H9 (cell line): ENCODE data around the gene IL31. TPM values are rescaled to one million over a fixed set of nuclear protein-coding genes. Genes with fewer than 3 reads are reported as not detected.

Source experiments
- DNase-seq: peaks from one replicate; pipeline ENCODE4 v3.0.0-alpha.2; 2017
- H2AFZ ChIP-seq: one replicate; pipeline ENCODE4 v1.6.1; 2013; ENCODE audit warnings: mild to moderate bottlenecking, low read length, control low read depth, moderate library complexity
- H2AK5ac ChIP-seq: 2 replicates; pipeline ENCODE4 v1.6.1; 2013; ENCODE audit warnings: low read length, control low read depth, mixed read lengths; ENCODE audit not compliant: insufficient read length
- H2BK120ac ChIP-seq: one replicate; pipeline ENCODE4 v1.6.1; 2013; ENCODE audit warnings: low read depth, mild to moderate bottlenecking, low read length, control low read depth, inconsistent platforms; ENCODE audit not compliant: poor library complexity, severe bottlenecking
- H2BK12ac ChIP-seq: 2 replicates; pipeline ENCODE4 v1.6.1; 2013; ENCODE audit warnings: low read length, control low read depth, mixed read lengths, low read depth; ENCODE audit not compliant: insufficient read length
- H2BK15ac ChIP-seq: 2 replicates; pipeline ENCODE4 v1.6.1; 2013; ENCODE audit warnings: low read depth, low read length, control low read depth
- H2BK20ac ChIP-seq: one replicate; pipeline ENCODE4 v1.6.1; 2013; ENCODE audit warnings: low read depth, mild to moderate bottlenecking, low read length, control low read depth, inconsistent platforms; ENCODE audit not compliant: poor library complexity, severe bottlenecking
- H2BK5ac ChIP-seq: 2 replicates; pipeline ENCODE4 v1.6.1; 2013; ENCODE audit warnings: low read length, control low read depth, mixed read lengths; ENCODE audit not compliant: insufficient read length
- H3K14ac ChIP-seq: 2 replicates; pipeline ENCODE4 v1.6.1; 2013; ENCODE audit warnings: low read length, control low read depth; ENCODE audit not compliant: insufficient read depth
- H3K18ac ChIP-seq: 2 replicates; pipeline ENCODE4 v1.6.1; 2013; ENCODE audit warnings: low read depth, mild to moderate bottlenecking, mixed read lengths, low read length, control low read depth; ENCODE audit not compliant: insufficient read length
- H3K23ac ChIP-seq: 2 replicates; pipeline ENCODE4 v1.6.1; 2013; ENCODE audit warnings: low read length, control low read depth, mixed read lengths, low read depth; ENCODE audit not compliant: insufficient read length
- H3K23me2 ChIP-seq: 2 replicates; pipeline ENCODE4 v1.6.1; 2013; ENCODE audit warnings: low read depth, mild to moderate bottlenecking, mixed read lengths, low read length, control low read depth; ENCODE audit not compliant: insufficient read length, poor library complexity, severe bottlenecking
- H3K27ac ChIP-seq: 2 replicates; pipeline ENCODE4 v1.5.1; 2013; ENCODE audit warnings: low read length, control low read depth, mixed read lengths, low read depth; ENCODE audit not compliant: insufficient read length
- H3K27me3 ChIP-seq: 2 replicates; pipeline ENCODE4 v1.6.1; 2013; ENCODE audit warnings: low read length, control low read depth, inconsistent platforms; ENCODE audit not compliant: insufficient read depth
- H3K4ac ChIP-seq: 2 replicates; pipeline ENCODE4 v1.6.1; 2013; ENCODE audit warnings: low read depth, mild to moderate bottlenecking, control low read depth, inconsistent platforms, low read length, moderate library complexity
- H3K4me1 ChIP-seq: 2 replicates; pipeline ENCODE4 v1.6.1; 2013; ENCODE audit warnings: low read length, control low read depth, inconsistent platforms; ENCODE audit not compliant: insufficient read depth
- H3K4me2 ChIP-seq: 2 replicates; pipeline ENCODE4 v1.6.1; 2013; ENCODE audit warnings: low read length, control low read depth, mixed read lengths; ENCODE audit not compliant: insufficient read length, insufficient read depth
- H3K56ac ChIP-seq: 2 replicates; pipeline ENCODE4 v1.6.1; 2013; ENCODE audit warnings: low read depth, mild to moderate bottlenecking, mixed read lengths, low read length, control low read depth; ENCODE audit not compliant: insufficient read length
- H3K79me1 ChIP-seq: 2 replicates; pipeline ENCODE4 v1.6.1; 2013; ENCODE audit warnings: low read depth, mild to moderate bottlenecking, moderate library complexity, low read length, control low read depth, inconsistent platforms; ENCODE audit not compliant: insufficient read depth, poor library complexity, severe bottlenecking
- H3K79me2 ChIP-seq: 2 replicates; pipeline ENCODE4 v1.6.1; 2013; ENCODE audit warnings: low read length, control low read depth, inconsistent platforms; ENCODE audit not compliant: insufficient read depth
- H3K9ac ChIP-seq: 2 replicates; pipeline ENCODE4 v1.6.1; 2013; ENCODE audit warnings: low read length, control low read depth, mixed read lengths; ENCODE audit not compliant: insufficient read length; ENCODE audit errors: extremely low read depth
- H3K9me3 ChIP-seq: one replicate; pipeline ENCODE4 v1.6.1; 2013; ENCODE audit warnings: low read depth, low read length, inconsistent platforms; ENCODE audit not compliant: control insufficient read depth
- H3T11ph ChIP-seq: one replicate; pipeline ENCODE4 v1.6.1; 2013; ENCODE audit warnings: mild to moderate bottlenecking, low read length, control low read depth, inconsistent platforms
- H4K20me1 ChIP-seq: one replicate; pipeline ENCODE4 v1.6.1; 2013; ENCODE audit not compliant: control insufficient read depth, insufficient read length, insufficient read depth
- H4K5ac ChIP-seq: 2 replicates; pipeline ENCODE4 v1.6.1; 2013; ENCODE audit warnings: low read depth, mild to moderate bottlenecking, mixed read lengths, low read length, control low read depth; ENCODE audit not compliant: insufficient read length
- H4K8ac ChIP-seq: replicated peaks from 2 replicates; pipeline ENCODE4 v1.6.1; 2013; ENCODE audit warnings: low read length, control low read depth, mixed read lengths, low read depth; ENCODE audit not compliant: insufficient read length
- H4K91ac ChIP-seq: 2 replicates; pipeline ENCODE4 v1.6.1; 2013; ENCODE audit warnings: low read depth, mild to moderate bottlenecking, moderate library complexity, mixed read lengths, low read length, control low read depth; ENCODE audit not compliant: insufficient read length
- H3K27ac Mint-ChIP-seq, 3 experiments: 2 replicates in 2 of 3; 3 replicates in 1 of 3; pipeline ENCODE4 v1.8.0; 2020 to 2021; ENCODE audit warnings: mixed read lengths in 3 of 3, mild to moderate bottlenecking in 1 of 3, moderate library complexity in 1 of 3
- H3K27me3 Mint-ChIP-seq: 2 replicates; pipeline ENCODE4 v1.8.0; 2021; ENCODE audit warnings: low read depth, mild to moderate bottlenecking, moderate library complexity, mixed read lengths
- H3K36me3 Mint-ChIP-seq, 3 experiments: 2 replicates in 2 of 3; 3 replicates in 1 of 3; pipeline ENCODE4 v1.8.0; 2020 to 2021; ENCODE audit warnings: low read depth in 3 of 3, mixed read lengths in 3 of 3; ENCODE audit not compliant: insufficient read depth in 1 of 3
- H3K4me1 Mint-ChIP-seq, 2 experiments: 2 replicates each; pipeline ENCODE4 v1.8.0; 2020; ENCODE audit warnings: mixed read lengths in 2 of 2
- H3K4me3 Mint-ChIP-seq, 2 experiments: 2 replicates in 1 of 2; 3 replicates in 1 of 2; pipeline ENCODE4 v1.8.0; 2020 to 2021; ENCODE audit warnings: mild to moderate bottlenecking in 2 of 2, mixed read lengths in 2 of 2, moderate library complexity in 1 of 2
- H3K9me3 Mint-ChIP-seq, 2 experiments: 2 replicates in 1 of 2; 3 replicates in 1 of 2; pipeline ENCODE4 v1.8.0; 2020; ENCODE audit warnings: mild to moderate bottlenecking in 2 of 2, mixed read lengths in 2 of 2, moderate library complexity in 1 of 2
- WGBS: extraction: QIAGEN DNeasy Blood & Tissue Kit; methylation state at CpG from one replicate; pipeline ENCODE4 v1.1.7; 2013; ENCODE audit warnings: missing lambda C conversion rate, low lambda C conversion rate, mixed read lengths; ENCODE audit not compliant: insufficient read length; ENCODE audit errors: extremely low coverage; 5-methylcytosine and 5-hydroxymethylcytosine counted together
- total RNA-seq: library from RNA; stranded (reverse); gene quantifications from 2 replicates; pipeline ENCODE4 v1.2.1, GENCODE V29; 2021
- TF ChIP-seq, protein P1 (sequence below): fragments of 200-600 bp; sonication (generic); conservative IDR thresholded peaks from 3 replicates; pipeline ENCODE4 v1.8.0; 2021; ENCODE audit warnings: antibody characterized with exemption, mild to moderate bottlenecking

The IL31 gene
- total RNA-seq, 1 experiment from 2014 or later, result not detected

DNA sequence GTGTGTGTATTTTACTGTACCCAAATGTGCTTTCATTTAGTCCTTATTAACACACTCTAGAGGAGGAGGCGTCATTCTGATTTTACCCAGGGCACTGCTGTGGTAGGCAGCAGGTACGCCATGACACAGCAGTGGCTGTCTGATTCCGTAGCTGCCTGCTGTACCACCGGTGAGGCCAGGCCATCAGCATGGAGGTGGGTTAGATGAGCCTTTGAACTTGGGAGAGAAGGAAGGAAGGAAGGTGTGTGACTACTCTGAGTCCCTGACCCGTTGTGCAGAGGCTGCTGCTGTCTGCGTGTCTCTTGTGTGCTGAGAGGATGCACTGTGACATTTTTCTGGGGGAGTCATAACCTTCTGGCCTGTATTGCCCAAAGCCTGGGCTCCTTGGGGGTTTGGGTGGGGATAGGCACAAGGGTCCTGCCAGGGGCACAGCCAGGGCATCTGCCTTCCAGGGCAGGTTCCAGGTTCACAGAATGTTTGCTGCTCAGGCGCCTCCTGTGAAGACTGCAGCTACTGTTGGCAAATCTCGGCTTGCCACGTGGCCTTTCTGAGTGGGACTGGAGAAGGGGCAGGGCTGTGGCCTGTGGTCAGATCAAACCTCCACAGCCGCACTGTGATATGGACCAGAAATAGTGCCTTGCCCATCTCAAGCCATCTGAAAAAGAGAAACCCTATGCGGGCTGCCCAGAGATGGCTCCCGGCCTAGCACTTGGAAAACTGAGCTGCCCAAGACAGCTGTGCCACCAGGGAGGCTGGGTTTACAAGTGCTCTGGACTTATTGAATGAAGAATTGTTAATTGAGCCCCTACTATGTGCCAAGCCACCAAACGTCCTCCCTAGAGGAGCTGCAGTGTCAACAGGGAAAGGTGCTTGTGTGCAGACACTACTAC is 48.3 kb downstream of the IL31 start:
- TF ChIP-seq, protein P1, sequence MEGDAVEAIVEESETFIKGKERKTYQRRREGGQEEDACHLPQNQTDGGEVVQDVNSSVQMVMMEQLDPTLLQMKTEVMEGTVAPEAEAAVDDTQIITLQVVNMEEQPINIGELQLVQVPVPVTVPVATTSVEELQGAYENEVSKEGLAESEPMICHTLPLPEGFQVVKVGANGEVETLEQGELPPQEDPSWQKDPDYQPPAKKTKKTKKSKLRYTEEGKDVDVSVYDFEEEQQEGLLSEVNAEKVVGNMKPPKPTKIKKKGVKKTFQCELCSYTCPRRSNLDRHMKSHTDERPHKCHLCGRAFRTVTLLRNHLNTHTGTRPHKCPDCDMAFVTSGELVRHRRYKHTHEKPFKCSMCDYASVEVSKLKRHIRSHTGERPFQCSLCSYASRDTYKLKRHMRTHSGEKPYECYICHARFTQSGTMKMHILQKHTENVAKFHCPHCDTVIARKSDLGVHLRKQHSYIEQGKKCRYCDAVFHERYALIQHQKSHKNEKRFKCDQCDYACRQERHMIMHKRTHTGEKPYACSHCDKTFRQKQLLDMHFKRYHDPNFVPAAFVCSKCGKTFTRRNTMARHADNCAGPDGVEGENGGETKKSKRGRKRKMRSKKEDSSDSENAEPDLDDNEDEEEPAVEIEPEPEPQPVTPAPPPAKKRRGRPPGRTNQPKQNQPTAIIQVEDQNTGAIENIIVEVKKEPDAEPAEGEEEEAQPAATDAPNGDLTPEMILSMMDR, result no peak
- no peak overlapping the region for H4K8ac ChIP-seq

More for the DNA sequence above, 48.3 kb downstream of the IL31 start:
- no peak overlapping the region for H3K9ac ChIP-seq
- no peaks in the 10 kb centered on the region for H3K79me1 ChIP-seq
- no peak overlapping the region for H2BK20ac ChIP-seq
- no peak overlapping the region for H2BK5ac ChIP-seq
- H3K4me3 Mint-ChIP-seq, result no peak overlapping the region
- no peak overlapping the region for H4K5ac ChIP-seq
- no peaks in the 10 kb centered on the region; the same call in 1 of the 2 replicates for H3K79me2 ChIP-seq
- H2AK5ac ChIP-seq, result no peak overlapping the region
- no peaks in the 10 kb centered on the region for H3K9me3 ChIP-seq
- no peak overlapping the region for H3K56ac ChIP-seq
- no peak overlapping the region for H2AFZ ChIP-seq
- no peaks in the 10 kb centered on the region for H3K27me3 Mint-ChIP-seq
- no peak overlapping the region for H3K18ac ChIP-seq
- WGBS, result no CpG with 5 or more reads among the region's 13 CpGs
- DNase-seq, result no peak
- no peaks in the 10 kb centered on the region for H3K9me3 Mint-ChIP-seq
- no peak overlapping the region for H3K27ac ChIP-seq
- H3K36me3 Mint-ChIP-seq, result peaks cover 10 to 24% (median 11%) of the 10 kb centered on the region in 3 experiments
- H3K4ac ChIP-seq, result no peak overlapping the region
- H3K14ac ChIP-seq, result no peak overlapping the region; the same call in 1 of the 2 replicates
- no peak overlapping the region for H2BK15ac ChIP-seq
- H4K20me1 ChIP-seq, result peaks cover 2% of the 10 kb centered on the region
- no peak overlapping the region for H3K4me2 ChIP-seq
- no peaks in the 10 kb centered on the region for H3K27me3 ChIP-seq
- H3K4me1 Mint-ChIP-seq, result peaks cover 19 to 20% of the 10 kb centered on the region in 2 experiments
- H3K23me2 ChIP-seq, result no peaks in the 10 kb centered on the region
- 0 out of 2 replicates have a peak, but pooled peaks cover 4% of the 10 kb centered on the region for H3K4me1 ChIP-seq
- H4K91ac ChIP-seq, result no peak overlapping the region
- H3K27ac Mint-ChIP-seq, result peak overlapping the region; percentile 67 to 87 (median 82); a peak in 5 of 7 replicates
- H3K23ac ChIP-seq, result no peak overlapping the region
- no peak overlapping the region for H3T11ph ChIP-seq
- H2BK120ac ChIP-seq, result no peak overlapping the region
- H2BK12ac ChIP-seq, result no peak overlapping the region
